ENCODE data around the gene ATP6V0B. TPM values are rescaled to one million over a fixed set of nuclear protein-coding genes. Genes with fewer than 3 reads are reported as not detected.
A peak's percentile ranks its signal among the peaks of the same experiment; 100 is the strongest.

Gene ATP6V0B
- total and polyA plus RNA-seq, 9 of the 15 experiments (the other 6 are each of a cell fraction or from before 2014, with no cell fraction given) = 137 to 328 (median 220) TPM

- no peak for TF ChIP-seq BMI1 (IDR thresholded peaks at IDR 0.05; ENCODE audit: low read length)
- TF ChIP-seq MEF2A (IDR thresholded peaks at IDR 0.05; ENCODE audit: control insufficient read depth, low read depth, low read length) = no peak
- TF ChIP-seq XRCC4 (IDR thresholded peaks at IDR 0.05; ENCODE audit: extremely low read depth, insufficient read depth, insufficient read length) = no peak
- no peak for TF ChIP-seq PML (IDR thresholded peaks at IDR 0.05; ENCODE audit: low read length)
- TF ChIP-seq, protein P1, sequence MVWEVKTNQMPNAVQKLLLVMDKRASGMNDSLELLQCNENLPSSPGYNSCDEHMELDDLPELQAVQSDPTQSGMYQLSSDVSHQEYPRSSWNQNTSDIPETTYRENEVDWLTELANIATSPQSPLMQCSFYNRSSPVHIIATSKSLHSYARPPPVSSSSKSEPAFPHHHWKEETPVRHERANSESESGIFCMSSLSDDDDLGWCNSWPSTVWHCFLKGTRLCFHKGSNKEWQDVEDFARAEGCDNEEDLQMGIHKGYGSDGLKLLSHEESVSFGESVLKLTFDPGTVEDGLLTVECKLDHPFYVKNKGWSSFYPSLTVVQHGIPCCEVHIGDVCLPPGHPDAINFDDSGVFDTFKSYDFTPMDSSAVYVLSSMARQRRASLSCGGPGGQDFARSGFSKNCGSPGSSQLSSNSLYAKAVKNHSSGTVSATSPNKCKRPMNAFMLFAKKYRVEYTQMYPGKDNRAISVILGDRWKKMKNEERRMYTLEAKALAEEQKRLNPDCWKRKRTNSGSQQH (CRISPR knock-in tag; IDR thresholded peaks at IDR 0.05) = no peak
- no peak for TF ChIP-seq SRSF9 (IDR thresholded peaks at IDR 0.05; ENCODE audit: borderline replicate concordance, low read depth, low read length)
- TF ChIP-seq ZFP91 (CRISPR knock-in tag; IDR thresholded peaks at IDR 0.05) = no peak
- TF ChIP-seq IRF9 (tag; IDR thresholded peaks at IDR 0.05) = no peak
- peak; percentile 42 for TF ChIP-seq TAF1 (IDR thresholded peaks at IDR 0.05; ENCODE audit: control insufficient read depth, extremely low read depth, insufficient read depth, low read length, severe bottlenecking)
- no peak for TF ChIP-seq PCBP2 (IDR thresholded peaks at IDR 0.05; ENCODE audit: low read depth, low read length, poor library complexity, severe bottlenecking)
- peak; percentile 67; the same call in 1 of the 2 replicates for TF ChIP-seq ZNF12 (CRISPR knock-in tag; IDR thresholded peaks at IDR 0.05)
- TF ChIP-seq GABPA (tag; conservative IDR thresholded peaks at IDR 0.05; ENCODE audit: low read depth) = peak; percentile 81
These were observed 16.9 kb downstream of the ATP6V0B start, which contains the start of gene CCDC24 (continued) for GRCh38 chr1:43991476-43992231.

Data from K562 (cell line).